SIG-M5 treated with dmso at 0.1 percent for 504 hours (cell line): ENCODE data around the gene DOP1A.
A peak's percentile ranks its signal among the peaks of the same experiment; 100 is the strongest.

ENCODE experiments used
- DNase-seq: peaks from one replicate; lab custom pipeline; 2025; ENCODE audit not compliant: unreplicated experiment; lab: John Stamatoyannopoulos, UW

DOP1A gene

DNA sequence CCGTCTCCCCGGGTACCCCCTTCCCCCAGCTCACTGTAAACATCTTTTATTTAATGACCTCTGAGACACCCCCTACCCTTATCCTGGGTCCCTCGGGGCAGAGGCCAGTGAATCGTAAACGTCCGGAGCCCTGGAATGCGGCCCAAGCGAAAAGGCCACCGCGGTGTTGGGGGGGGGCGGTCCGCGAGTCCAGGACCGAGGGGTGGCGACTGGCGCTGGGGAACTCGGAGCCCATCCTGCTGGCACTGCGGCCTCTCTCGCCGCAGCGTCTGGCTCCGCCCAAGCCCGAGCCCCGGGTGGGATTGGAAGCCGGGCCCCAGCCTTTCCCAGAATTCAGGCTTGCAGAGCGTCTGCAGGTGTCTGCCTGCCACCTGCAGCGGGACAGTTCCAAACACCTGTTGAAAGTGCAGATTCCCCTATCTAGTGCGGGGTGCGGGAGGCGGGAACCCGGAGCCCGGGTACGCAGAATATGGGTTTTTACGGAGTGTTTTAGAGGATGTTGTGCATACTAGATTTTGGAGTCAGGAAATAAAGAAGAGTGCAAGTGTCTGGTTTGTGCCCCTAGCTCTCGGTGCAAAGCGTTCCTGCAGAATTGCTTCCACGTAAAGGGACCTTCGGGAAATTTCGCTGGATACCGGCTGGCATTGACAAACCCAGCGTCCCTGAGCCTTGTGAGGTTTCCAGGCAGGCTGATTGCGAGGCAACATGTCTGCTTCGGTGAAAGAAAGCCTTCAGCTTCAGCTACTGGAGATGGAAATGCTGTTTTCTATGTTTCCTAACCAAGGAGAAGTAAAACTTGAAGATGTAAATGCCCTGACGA, 126.5 kb downstream of the DOP1A start:
- DNase-seq = no peak

DNA sequence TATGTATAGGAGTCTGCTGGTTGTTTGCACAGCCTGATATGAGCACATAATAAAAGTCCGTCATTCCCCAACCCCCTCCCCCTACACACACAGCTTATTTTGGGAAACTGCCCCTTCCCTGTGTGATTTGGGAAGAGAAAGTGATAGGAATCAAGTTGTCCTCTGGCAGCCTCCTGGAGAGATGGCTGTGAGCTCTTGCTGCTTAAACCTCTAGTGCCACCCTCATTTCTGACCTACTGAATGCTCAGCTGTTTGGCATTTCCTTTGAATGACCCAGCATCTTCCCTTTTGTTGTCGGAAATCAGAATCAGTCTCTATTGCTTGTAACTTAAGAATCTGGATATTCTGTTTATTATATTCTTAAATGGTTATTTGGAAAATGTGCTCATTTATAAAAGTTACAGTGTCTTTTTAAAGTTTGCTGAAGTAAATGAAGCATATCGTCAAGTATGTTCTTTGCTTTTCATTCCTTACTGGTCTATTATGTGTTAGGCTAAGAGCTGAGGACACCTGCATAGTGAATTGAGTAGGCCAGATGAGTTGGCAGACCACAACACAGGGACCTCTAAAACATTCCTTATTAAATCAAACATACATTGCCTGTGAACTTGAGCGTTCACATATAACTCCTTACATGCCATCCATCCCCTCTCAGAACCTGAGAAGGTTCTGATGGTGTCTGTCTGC, 131.2 kb downstream of the DOP1A start:
- no peak for DNase-seq

DNA sequence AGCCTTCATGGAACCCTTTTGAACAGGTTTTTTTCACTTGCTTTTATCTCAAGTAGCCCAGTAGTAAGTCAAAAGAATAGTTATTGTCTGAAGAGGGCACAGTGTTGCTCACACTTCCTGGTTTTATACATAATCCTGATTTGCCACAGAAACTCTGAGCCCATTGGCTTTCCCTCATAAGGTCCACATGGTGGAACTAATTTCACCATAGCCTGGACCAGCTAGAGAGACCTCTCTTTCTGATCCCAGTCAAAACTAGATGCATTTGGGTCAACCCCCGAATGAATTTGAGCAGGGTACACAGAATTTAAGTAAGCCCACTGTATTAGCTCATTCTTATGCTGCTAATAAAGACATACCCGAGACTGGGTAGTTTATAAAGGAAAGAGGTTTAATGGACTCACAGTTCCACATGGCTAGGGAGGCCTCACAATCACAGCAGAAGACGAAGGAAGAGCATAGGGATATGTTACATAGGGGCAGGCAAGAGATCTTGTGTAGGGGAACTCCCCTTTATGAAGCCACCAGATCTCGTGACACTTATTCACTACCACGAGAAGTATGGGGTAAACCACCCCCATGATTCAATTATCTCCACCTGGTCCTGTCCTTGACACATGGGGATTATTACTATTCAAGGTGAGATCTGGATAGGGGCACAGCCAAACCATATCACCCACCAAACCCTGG, 131.8 kb downstream of the DOP1A start:
- no peak for DNase-seq

DNA sequence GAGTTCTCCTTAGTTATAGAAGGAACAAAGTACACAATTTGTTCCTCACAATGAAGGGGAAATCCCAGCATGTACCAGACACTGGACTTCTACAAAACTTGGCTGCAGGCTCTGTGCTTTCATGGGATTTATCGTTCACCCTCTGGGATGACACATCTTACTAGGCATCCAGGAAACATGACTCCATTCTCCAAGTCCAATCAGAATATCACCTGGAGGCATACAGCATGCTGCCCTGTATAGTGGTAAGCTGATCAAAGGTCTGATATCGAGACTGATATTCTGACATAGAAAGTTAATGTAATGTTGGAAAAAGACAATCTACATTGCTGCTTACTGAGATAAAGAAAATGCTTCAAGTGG, 132.4 kb downstream of the DOP1A start:
- no peak for DNase-seq

DNA sequence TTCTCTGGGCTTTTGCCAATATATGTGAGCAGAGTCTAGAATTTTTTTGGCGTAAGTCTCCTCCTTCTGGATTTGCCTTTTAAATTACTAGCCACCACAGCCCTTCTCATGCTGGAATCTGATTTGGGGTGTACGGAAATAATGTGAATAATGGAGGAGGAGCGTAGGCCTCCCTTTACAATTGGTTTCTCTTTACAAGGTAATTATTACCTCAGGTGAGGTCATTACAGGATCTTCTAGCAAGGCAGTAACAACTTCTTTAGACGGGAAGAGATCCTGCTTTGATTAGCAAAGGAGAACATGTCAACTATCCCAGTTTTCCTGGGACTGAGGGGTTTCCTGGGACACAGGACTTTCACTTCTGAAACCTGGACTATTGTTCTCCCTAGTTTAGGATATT, 134.6 kb downstream of the DOP1A start:
- no peak for DNase-seq

DNA sequence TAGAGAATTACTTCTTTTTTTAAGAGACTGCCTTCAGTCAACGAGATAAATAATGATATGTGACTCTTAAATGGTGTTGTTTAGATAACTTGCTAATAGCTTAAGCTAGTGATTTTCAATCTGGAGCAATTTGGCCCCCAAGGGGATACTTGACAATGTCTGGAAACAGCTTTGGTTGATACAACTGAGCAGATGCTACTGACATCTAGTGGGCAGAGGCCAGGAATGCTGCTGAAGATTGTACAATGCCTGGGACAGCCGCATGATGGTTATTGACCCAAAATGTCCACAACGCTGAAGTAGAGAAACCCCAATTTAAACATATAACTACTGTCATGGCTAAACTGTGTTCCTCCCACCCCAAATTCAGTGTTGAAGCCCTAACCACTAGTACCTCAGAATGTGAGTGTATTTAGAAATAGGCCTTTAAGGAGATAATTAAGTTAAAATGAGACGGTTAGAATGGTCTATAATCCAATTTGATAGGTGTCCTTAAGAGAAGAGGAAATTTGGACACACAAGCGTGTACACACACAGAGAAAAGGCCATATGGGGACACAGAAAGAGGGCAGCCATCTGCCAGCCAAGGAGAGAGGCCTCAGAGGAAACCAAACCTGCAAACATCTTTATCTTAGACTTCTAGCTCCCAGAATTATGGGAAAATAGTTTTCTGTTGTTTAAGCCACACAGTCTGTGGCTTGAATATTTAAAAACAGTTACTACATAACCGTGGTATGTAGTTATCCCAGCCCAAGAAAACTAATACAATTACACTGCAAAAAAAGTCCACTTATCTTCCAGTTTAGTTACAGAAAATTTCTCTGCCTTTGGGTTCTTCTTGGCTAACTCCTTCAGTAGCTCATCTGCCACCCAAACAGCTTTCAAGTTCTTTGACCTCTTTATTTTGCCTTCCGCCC, 147.9 kb downstream of the DOP1A start:
- peak; percentile 61 for DNase-seq

DNA sequence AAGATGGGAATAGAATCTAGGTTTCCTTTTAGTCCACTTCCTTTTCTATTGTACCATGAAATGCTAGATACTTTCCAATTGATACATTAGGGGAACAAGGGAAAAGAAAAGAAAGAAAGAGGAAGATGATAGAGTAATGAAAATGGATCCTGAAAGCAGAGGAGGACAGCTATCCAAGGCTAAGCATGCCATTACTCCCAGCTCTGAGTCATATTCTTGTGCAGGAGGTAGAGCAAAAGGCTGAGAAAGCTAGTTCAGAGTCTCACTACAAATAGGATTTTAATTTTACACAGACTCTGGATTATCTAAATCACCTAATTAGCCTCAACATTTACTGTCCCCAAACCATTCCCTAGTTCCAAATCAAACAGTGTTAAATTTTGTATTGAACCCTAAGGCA, 149.3 kb downstream of the DOP1A start:
- no peak for DNase-seq
